HG03432 (cell line): ENCODE results near the gene PLA2G2A.

Experiments
- ATAC-seq: cut with Tn5 transposase; IDR thresholded peaks from one replicate; pipeline ENCODE4 v1.9.1; 2021; ENCODE audit warnings: mild to moderate bottlenecking, moderate library complexity; ENCODE audit not compliant: unreplicated experiment

The PLA2G2A gene

DNA sequence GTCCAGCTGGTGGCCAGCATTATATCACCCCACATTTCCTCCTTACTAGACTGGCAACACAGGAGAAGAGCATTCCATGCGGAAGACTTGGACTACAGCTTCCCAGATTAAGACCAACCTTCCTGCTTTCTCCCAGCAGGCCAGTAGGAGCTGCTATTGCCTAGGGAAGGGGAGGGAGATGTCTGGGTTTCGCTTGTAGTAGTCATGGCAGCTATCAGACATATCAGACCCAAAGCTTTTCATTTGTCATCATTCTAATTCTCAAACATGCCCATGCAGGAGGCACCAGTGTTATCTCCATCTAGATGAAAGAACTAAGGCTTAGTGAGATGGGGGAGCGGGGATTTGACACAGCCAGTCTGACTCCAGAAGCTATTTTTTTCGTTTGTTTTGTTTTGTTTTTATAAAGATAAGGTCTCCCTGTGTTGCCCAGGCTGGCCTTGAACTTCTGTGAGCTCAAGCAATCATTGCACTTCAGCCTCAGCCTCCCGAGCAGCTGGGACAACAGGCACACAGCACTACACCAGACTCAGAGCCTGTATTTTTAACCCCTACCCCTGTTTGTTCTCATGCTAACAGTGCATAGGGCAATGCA is 4.5 kb downstream of the PLA2G2A start:
- ATAC-seq = no peak

DNA sequence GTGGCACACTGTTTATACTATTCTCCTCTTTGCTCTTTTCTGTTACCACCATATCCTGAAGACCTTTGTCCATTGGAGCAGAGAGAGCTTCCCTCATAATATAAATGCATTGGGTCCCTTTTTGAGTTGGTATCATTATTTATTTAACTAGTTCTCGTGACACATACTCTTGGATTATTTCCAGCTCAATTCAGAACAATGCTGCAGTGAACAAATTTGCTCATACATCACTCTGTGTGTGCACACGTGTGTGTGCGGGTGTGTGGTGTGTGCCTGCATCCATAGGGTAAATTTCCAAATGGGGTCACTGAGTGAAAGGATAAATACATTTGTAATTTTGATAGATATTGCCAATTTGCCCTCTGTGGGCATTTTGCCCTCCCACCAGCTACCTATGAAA is 5.8 kb downstream of the PLA2G2A start:
- ATAC-seq = no peak

DNA sequence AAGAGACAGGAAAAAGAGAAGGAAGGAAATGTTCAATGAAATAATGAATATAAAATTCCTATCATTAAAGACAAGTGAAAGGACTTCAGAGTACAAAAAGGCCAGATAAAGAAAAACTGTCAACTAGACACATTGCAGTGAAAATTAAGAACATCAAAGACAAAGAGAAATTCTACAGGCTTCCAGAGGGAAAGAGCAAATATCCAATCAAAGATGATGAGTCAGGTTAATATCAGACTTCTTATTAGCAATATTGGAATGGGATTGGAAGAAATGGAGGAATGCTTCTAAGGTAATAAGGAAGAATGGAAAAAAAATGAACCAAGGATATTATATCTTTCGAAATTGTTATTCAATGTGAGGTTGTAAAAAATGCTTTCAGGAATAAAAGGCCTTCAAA is 7.8 kb downstream of the PLA2G2A start:
- no peak for ATAC-seq

DNA sequence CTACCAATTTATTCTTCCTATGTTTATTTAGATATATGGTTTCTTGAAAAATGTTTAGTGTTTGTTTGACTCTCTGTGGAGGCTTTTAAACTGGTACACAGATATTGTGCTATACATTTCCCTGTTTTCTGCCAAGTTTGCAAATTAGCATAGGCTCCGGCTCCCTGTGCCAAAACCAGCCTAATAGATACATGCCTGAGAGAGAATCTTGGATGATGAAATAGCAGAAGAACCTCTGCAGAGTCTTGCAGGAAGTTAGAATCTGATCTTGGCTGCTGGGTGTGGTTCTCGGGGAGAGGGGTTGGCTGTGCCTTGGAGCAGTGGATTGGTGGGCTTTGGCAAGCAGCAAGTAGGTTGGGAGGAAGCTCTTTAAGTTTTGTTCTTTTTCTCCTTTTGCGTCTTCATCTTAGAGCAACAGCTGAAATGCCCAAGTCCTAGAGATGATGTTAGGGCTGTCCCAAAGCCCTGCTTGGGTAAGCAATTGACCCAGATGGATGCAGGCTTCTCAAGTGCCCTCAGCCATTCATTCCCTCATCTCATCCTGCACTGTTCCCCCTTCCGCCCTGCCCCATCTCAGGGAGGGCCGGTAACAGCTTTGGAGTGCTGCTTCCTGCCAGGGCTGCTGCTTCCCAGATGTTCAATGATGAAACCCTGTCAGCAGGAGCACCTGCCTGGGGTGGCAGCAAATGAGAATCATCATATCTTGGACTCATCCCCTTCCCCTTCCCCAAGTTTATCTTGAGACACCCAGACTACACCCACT is 9.3 kb downstream of the PLA2G2A start:
- ATAC-seq = no peak

DNA sequence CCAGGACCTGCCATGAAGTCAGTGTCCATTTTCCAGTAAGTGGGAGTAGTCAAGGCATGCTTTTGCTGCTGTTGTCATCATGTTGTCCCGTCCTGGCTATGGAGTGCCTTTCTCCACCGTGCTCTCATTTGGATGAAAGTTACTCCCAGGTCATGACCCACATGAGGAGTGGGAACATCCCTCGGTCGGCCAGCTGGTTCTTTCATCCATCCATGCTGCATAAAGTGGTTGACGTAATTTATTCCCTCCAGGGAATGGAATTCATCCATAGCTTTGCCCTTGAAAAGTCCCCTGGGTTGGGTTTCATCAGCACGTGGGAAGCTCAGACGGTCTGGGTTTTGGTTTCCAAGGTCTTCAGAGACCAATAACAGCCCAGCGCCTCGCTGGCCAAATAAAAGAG is 11.6 kb downstream of the PLA2G2A start:
- ATAC-seq = no peak

DNA sequence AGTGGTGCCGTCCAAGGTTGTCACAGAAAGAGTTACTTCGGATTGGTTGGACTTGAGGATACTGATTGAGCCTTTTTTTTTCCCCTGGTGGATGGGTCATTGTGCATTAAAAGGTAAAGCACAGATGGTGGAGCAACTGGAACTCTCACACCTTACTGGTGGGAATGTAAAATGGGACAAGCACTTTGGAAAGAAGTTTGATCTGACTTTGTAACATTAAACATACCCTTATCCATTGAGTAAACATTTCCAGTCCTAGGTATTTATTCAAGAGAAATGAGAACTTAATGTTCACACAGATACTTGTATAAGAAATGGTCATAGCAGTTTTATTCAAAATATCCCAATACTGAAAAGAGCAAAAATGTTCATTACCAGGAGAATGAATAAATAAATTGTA is 14.9 kb downstream of the PLA2G2A start:
- ATAC-seq = no peak

DNA sequence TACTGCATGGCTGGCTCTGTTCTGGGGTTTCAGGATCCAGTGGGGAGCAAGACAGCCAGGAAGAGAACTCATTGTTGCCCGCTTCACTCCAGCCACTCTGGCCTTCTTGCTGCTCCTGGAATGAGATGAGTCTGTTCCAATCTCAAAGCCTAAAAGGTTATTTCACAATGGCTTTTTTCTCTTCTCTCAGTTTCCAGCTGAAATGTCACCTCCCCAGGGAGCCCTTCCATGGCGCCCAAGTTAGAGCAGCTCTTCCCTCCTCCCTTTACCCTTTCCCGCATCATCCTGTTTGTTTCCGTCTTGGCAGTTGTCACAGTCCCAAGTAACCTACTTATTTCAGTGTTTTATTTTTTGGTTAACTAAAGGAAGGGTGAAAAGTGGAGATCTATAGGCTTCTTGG is 15.8 kb downstream of the PLA2G2A start:
- ATAC-seq = no peak

DNA sequence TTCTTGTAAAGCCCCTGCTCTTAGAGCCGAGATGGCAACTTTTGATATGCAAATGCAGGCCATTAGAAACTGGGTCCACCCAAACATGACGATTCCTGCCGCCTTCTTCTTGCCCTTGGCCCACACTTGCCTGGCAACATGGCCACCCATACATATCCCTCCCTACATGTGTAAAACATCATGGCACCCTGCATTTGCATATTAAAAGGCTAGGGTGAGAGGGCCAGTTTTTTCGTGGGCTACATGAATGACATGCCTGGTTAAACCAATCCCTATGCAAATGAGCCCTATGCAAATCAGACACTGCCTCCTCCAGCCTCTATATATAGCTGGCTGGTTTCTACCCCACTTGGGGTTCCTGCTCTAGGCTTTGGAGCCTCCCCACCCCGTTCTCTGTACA is 18.8 kb downstream of the PLA2G2A start:
- no peak for ATAC-seq

DNA sequence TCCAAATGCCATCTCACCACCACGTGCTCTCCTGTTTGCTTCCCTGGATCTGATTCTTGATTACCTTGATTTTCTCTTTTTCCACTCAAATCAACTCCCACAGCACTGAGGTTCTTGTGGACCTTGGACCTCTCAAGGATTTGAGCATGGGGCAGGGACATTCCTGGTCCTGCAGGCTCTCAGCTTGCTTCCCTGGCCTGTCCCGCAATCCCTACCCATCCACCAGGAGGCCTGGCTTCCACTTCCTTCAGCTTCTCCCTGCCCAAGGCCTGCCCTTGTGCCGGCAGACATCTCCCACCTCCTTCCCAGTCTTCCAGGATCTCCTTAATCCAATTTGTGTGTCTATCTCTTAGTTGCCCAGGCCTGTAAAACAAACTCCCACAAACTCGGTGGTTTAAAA is 21.6 kb downstream of the PLA2G2A start:
- ATAC-seq = no peak

DNA sequence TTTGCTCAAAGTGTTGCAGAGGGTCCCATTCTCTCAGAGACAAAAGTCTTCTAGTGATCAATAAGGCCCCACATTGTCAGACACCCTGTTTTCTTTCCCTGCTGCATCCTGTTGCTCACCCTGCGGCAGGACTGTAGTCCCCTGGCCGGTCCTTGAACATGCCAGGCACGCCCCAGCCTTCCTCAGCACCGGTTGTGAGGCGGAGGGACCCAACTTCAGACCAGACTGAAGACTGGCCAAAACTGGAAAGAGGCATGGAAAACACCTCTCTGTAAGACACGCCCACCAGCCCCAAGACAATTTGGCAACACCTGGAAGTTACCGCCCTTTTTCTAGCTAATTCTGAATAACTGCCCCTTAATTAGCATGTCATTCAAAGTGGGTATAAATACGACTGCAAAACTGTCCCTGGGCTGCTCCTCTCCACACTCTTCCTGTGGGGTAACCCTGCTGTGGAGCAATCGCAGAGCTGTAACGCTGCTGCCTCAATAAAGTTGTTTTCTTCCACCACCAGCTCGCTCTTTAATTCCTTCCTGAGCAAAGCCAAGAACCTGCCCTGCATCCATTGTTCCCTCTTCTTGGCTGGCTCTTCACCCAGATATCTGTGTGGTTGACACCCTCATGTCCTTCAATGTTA is 23.8 kb downstream of the PLA2G2A start:
- no peak for ATAC-seq

DNA sequence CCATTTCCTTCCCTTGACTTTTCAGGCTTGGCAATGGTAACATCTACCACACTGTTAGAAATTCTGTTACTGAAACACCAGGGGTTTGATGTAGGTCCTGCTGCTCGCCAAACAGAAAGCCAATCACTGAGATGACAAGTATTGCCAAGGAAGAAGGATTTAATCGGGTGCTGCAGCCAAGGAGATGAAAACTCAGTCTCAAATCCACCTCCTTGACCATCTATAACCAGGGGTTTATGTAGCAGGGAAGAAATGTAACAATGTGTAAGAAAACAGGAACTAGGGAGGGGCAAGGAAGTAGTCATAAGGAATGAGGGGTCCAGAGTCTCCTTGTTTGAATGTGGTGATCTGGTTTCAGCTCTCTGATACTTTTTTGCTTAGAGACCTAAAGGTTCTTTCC is 25.4 kb downstream of the PLA2G2A start:
- ATAC-seq = no peak

DNA sequence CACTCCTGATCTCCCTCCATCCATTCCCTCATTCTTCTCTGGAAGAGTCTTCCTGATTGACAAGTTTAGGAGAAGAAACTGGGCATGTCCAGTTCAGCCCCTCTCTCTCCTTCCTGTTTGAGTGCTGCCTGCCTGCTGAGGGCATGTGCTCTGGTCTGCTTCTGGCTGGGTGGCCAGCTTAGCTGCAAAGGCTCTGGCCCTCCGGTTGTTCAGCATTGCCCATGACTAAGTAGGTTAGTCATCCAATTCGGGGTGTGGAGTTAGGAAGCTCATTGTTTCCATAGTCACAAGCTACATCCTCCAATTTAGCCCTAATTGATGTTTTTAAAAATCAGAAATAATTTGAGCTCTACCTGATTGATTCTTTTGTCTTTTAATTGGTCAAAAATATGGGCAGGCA is 30.4 kb downstream of the PLA2G2A start:
- no peak for ATAC-seq

DNA sequence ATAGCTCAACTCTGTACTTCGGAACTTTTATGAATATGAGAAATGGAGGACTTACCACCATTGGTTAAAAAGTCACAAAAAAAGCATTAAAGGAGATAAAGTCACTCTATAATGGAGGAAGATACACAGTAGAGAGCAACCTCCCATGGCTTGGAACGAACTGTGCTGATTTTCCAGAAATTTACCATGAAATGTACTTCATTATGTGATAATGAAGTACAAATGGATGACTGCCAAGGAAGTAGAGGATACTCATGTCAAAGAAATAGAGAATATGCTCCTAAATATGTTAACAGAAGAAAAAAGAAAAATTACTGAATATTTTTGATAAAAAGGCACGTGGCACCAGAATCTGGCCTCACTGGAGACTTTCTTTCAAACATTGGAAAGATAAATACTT is 32.4 kb downstream of the PLA2G2A start:
- ATAC-seq = no peak

DNA sequence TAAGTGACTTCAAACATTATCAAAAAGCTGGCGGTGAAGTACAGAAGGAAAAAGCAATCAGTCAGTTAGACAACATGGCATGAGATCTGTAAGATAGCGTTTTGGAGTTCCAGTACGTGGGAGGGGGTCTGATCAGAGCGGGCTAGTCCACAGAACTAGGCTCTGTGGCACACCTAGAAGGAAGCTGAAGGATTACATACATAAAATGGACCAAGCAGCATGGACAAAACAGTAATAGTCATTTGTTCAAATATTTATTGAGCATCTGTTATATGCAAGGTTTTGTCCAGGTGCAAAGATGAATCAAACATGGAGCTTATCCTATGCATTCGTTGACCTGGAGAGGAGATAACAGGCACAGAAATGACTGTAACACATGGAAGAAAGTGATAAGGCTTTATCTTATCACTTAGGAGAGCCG is 33.1 kb downstream of the PLA2G2A start:
- ATAC-seq = no peak

DNA sequence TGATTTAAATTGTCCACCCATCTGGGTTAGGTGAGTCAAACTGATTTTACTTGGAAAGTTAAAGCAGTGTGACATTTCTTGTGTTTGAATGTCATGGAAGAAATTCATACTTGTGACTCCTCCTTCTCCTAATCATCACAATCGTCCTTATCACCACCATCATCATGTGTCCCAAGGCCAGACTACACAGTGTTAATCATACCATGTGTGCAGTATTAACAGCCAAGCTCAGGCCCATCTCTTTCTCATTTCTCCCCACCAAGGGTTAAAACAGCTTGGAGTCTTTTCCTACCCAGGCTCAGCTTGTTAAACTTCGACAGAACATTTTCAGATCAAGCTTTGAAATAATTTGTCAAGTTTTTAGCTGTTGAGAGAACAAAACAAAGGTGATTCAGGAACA is 33.5 kb downstream of the PLA2G2A start:
- no peak for ATAC-seq

DNA sequence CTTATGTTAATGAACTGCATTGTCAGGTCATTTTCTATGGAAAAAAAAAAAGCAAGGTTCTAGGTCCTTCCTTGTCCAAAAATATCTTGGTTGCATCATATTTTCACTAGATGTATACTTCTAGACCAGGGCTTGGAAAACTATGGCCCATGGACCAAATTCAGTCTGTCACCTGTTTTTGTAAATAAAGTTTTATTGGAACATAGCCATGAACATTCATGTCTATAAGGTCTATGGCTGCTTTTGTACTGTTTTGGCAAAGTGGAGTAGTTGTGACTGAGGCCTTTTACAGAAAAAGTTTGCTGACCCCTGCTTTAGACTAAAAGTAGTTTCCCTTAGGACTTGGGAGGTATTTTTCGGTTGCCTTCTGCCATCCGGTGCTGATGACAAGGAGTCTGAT is 36.8 kb downstream of the PLA2G2A start:
- ATAC-seq = no peak

DNA sequence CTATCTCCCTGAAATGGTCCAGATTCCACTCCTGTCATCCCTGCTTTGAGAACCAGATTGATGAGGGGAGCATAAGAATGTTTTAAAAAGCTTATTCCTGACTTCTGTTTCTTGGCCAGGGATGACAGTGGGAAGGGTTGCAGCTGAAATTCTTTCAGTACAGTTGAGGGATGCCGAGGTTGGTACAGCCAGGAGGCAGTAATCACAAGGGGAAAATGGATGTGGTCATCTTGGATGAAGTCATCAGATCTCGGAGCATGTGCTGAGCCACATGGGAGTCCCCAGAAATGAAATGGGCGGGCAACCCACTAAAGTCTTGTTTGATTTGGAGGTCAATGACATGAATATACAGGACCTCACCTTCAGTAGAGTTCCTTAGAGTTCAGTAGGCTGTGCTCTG is 37.3 kb downstream of the PLA2G2A start:
- no peak for ATAC-seq

DNA sequence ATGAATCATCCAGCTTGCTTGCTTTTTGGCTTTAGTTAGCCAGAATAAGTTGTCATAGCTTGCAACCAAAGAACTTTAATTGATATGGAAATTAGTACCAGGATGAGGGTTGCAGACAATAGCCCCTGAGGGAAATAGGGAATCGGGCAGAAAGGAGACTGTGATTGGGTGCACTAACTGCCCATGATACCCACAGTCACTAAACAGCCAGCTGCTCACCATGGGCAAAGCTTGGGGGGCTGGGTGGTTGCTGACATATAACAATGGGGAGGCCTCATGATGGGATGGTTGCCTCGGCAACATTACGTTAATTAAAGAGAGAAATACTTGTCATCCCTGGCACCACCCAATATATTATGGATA is 38.2 kb downstream of the PLA2G2A start:
- ATAC-seq = no peak

DNA sequence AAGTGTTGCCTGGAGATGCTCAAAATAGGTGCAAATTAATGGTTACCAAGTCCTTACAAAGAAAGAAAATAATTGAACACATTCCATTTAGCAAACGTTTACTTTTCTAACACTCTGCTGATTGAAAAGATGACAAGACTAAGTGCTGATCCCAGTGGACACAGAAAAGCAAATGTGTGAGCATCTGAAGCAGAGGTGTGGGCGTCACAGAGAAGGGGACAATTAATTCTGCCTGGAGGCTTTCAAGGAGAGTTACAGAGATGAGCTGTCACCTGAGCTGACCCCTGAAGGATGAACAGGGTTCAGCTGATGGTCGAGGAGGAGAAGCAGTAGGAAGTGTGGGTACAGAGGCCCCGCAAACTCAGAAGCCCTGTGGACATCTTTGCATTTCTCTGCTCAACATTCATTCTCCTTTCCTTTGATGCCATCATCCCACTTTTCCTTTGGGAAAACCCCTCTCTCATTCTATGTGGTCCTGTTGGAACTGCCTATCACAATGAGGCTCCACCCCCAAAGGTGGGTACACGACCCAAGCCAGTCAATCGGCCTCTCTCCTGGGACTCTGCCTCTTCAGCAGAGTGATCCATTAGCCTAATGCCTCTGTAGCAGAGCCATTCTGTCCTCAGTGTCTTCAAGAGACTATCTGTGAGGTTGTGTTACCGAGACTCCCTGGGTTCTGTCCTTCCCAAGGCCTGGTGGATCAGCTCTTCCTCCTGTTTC is 38.8 kb downstream of the PLA2G2A start:
- ATAC-seq = no peak

DNA sequence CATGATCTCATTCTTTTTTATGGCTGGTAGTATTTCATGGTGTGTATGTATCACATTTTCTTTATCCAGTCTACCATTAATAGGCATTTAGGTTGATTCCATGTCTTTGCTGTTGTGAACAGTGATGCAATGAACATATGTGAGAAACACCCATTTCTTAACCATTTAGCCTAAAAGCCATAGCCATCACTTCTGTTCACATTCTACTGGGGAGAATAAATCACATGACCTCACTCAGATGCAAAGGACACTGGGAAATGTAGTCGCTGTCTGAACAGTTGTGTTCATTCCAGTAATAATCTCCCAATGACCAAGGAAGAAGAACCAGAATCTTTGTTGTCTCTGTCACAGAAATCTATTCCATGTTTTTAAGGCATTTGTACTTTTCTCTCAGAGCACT is 40.9 kb downstream of the PLA2G2A start:
- no peak for ATAC-seq

DNA sequence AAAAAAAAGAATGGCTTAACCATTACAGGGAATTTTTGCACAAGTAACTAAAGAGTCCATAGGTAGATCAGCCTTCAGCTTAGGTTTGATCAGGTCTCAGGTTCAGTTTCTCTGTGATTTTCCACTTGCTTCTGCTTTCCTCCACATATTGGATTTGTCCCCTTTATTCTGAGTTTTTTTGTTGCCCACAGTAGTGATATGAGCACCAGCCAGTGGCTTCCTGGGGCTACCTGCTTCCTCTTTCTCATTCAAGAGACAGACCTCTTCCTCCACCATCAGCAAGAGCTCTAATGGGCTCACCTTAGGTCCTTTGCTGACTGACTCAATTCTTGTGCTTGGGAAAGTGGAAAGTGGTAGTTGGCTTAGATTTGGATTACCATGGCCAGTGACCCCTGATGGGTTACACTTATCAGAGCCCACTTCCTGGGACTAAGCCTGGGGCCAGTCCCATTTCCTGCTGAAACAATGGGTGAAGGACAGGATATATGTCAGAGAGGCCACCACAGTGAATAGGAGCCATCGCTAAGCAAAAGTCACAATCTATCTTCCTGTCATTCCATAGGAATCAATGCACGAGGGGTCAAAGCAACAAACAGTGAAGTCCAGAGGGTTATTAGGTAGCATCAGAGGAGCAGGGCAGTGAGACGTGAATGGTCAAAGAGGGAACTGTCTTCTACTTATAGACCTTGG is 43.2 kb downstream of the PLA2G2A start:
- ATAC-seq = no peak
